Neural progenitor cell (in vitro differentiated cells): ENCODE measurements around the gene FGFR3. TPM values are rescaled to one million over a fixed set of nuclear protein-coding genes. Genes with fewer than 3 reads are reported as not detected.

Source experiments
- DNase-seq: peaks from one replicate; pipeline ENCODE4 v3.0.0-alpha.2; 2016; ENCODE audit warnings: low spot score
- H2AFZ ChIP-seq: fragments of 200-600 bp; sonication (generic); replicated peaks from 2 replicates; pipeline ENCODE4 v1.6.1; 2016; ENCODE audit warnings: antibody characterized with exemption
- H3F3A ChIP-seq: fragments of 200-600 bp; sonication (generic); 2 replicates; pipeline ENCODE4 v1.6.1; 2016; ENCODE audit warnings: antibody characterized with exemption, low read depth
- H3K27ac ChIP-seq: fragments of 200-600 bp; sonication (generic); 2 replicates; pipeline ENCODE4 v1.5.1; 2016; ENCODE audit warnings: mild to moderate bottlenecking
- H3K27me3 ChIP-seq: fragments of 200-600 bp; sonication (generic); 2 replicates; pipeline ENCODE4 v1.6.1; 2016; ENCODE audit warnings: mild to moderate bottlenecking, moderate library complexity
- H3K36me3 ChIP-seq: fragments of 200-600 bp; sonication (generic); 2 replicates; pipeline ENCODE4 v1.5.1; 2016
- H3K4me1 ChIP-seq: fragments of 200-600 bp; sonication (generic); 2 replicates; pipeline ENCODE4 v1.6.1; 2016; ENCODE audit warnings: mixed run types
- H3K4me2 ChIP-seq: fragments of 200-600 bp; sonication (generic); 2 replicates; pipeline ENCODE4 v1.6.1; 2016
- H3K4me3 ChIP-seq: fragments of 200-600 bp; sonication (generic); 2 replicates; pipeline ENCODE4 v1.5.1; 2016
- H3K79me2 ChIP-seq: fragments of 200-600 bp; sonication (generic); 2 replicates; pipeline ENCODE4 v1.6.1; 2016; ENCODE audit warnings: low read depth
- H3K9ac ChIP-seq: fragments of 200-600 bp; sonication (generic); 2 replicates; pipeline ENCODE4 v1.6.1; 2016
- H3K9me3 ChIP-seq: fragments of 200-600 bp; sonication (generic); 2 replicates; pipeline ENCODE4 v1.5.1; 2016; ENCODE audit warnings: low read depth
- H4K20me1 ChIP-seq: fragments of 200-600 bp; sonication (generic); 2 replicates; pipeline ENCODE4 v1.6.1; 2016; ENCODE audit warnings: low read depth
- H3K27ac Mint-ChIP-seq: 3 replicates; pipeline ENCODE4 v1.8.0; 2021; ENCODE audit warnings: mixed read lengths
- H3K27me3 Mint-ChIP-seq: 2 replicates; pipeline ENCODE4 v1.8.0; 2022; ENCODE audit warnings: low read depth, mild to moderate bottlenecking, inconsistent platforms, moderate library complexity, mixed read lengths; ENCODE audit not compliant: insufficient read depth
- H3K36me3 Mint-ChIP-seq: 3 replicates; pipeline ENCODE4 v1.8.0; 2021; ENCODE audit warnings: mixed read lengths
- H3K4me1 Mint-ChIP-seq: 3 replicates; pipeline ENCODE4 v1.8.0; 2021; ENCODE audit warnings: mixed read lengths
- H3K4me3 Mint-ChIP-seq: 3 replicates; pipeline ENCODE4 v1.8.0; 2021; ENCODE audit warnings: mild to moderate bottlenecking, moderate library complexity, mixed read lengths
- H3K9me3 Mint-ChIP-seq: 3 replicates; pipeline ENCODE4 v1.8.0; 2020; ENCODE audit warnings: mixed read lengths
- EZH2 ChIP-seq: fragments of 200-600 bp; sonication (generic); IDR thresholded peaks from 2 replicates; pipeline ENCODE4 v1.6.1; 2017; ENCODE audit warnings: antibody characterized with exemption, mild to moderate bottlenecking, moderate library complexity
- EZH2phosphoT487 ChIP-seq: fragments of 200-600 bp; sonication (generic); IDR thresholded peaks from 2 replicates; pipeline ENCODE4 v1.6.1; 2017; ENCODE audit warnings: antibody characterized with exemption
- total RNA-seq: library from RNA; depleted of rRNA; stranded (reverse); fragments of >200 nt; gene quantifications from 2 replicates; pipeline ENCODE4 v1.2.3, GENCODE V29; 2015; ENCODE audit warnings: low replicate concordance
- TF ChIP-seq, protein P1 (sequence below): fragments of 200-600 bp; sonication (generic); IDR thresholded peaks from 2 replicates; pipeline ENCODE4 v1.5.1; 2017; ENCODE audit warnings: antibody characterized with exemption, mild to moderate bottlenecking

FGFR3 gene
- total RNA-seq, 1 donor from 2014 or later = 4.8 TPM

DNA sequence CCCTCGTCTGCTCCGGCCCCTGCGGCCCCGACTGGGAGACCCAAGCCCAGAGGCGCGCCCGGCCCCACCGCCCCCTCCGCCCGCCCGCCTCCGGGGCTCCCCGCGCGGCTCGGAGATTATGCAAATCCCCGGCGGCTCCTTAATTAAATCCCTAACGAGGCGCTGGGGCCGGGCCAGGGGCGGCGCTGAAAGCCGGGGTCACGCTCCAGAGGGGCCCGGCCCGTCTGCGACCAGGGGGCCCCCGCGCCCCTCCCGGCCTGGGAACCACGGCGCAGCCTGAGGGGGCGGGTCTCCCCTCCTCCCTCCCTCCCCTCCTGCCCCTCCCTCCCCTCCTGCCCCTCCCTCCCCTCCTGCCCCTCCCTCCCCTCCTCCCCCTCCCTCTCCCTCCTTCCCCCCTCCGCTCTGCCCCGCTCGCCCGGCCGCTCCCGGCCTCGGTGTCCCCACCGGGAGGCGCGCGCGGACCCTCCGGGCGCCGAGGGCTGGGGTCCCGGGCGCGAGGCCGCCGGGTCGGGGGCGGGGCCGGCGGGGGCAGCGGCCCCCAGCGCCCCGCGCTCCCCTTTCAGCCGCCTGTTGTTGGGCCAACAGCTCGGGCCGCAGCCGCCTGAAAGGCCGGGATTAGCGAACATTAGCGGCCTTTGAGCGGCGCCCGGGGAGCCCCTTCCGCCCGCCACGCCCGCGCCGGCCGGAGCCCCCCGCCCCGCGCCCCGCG lies 25.9 kb upstream of the FGFR3 start:
- Mint-ChIP-seq H3K4me1 (peaks cover 24% of the 10 kb centered on the region), H3K9me3 (no peaks in the 10 kb centered on the region), H3K36me3 (no peaks in the 10 kb centered on the region), H3K27ac (no peak overlapping the region), H3K4me3 (no peak overlapping the region), H3K27me3 (peaks cover 12% of the 10 kb centered on the region)
- H4K20me1 ChIP-seq = peaks cover 53% of the 10 kb centered on the region
- H3K27ac ChIP-seq = no peak overlapping the region
- no peaks in the 10 kb centered on the region for H3K9me3 ChIP-seq
- no peaks in the 10 kb centered on the region for H3K36me3 ChIP-seq
- H3K4me2 ChIP-seq = peak overlapping the region; percentile 84
- peaks cover 62% of the 10 kb centered on the region for H3K4me1 ChIP-seq
- peaks cover 32% of the 10 kb centered on the region for H3F3A ChIP-seq
- no peak overlapping the region for H2AFZ ChIP-seq
- no peak for TF ChIP-seq EZH2phosphoT487
- TF ChIP-seq, protein P1, sequence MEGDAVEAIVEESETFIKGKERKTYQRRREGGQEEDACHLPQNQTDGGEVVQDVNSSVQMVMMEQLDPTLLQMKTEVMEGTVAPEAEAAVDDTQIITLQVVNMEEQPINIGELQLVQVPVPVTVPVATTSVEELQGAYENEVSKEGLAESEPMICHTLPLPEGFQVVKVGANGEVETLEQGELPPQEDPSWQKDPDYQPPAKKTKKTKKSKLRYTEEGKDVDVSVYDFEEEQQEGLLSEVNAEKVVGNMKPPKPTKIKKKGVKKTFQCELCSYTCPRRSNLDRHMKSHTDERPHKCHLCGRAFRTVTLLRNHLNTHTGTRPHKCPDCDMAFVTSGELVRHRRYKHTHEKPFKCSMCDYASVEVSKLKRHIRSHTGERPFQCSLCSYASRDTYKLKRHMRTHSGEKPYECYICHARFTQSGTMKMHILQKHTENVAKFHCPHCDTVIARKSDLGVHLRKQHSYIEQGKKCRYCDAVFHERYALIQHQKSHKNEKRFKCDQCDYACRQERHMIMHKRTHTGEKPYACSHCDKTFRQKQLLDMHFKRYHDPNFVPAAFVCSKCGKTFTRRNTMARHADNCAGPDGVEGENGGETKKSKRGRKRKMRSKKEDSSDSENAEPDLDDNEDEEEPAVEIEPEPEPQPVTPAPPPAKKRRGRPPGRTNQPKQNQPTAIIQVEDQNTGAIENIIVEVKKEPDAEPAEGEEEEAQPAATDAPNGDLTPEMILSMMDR = no peak
- no peak for TF ChIP-seq EZH2
- no peak overlapping the region for H3K9ac ChIP-seq
- peaks cover 49% of the 10 kb centered on the region for H3K27me3 ChIP-seq
- H3K4me3 ChIP-seq = peak overlapping the region; percentile 45
- no peaks in the 10 kb centered on the region for H3K79me2 ChIP-seq
- peak; percentile 95 for DNase-seq

DNA sequence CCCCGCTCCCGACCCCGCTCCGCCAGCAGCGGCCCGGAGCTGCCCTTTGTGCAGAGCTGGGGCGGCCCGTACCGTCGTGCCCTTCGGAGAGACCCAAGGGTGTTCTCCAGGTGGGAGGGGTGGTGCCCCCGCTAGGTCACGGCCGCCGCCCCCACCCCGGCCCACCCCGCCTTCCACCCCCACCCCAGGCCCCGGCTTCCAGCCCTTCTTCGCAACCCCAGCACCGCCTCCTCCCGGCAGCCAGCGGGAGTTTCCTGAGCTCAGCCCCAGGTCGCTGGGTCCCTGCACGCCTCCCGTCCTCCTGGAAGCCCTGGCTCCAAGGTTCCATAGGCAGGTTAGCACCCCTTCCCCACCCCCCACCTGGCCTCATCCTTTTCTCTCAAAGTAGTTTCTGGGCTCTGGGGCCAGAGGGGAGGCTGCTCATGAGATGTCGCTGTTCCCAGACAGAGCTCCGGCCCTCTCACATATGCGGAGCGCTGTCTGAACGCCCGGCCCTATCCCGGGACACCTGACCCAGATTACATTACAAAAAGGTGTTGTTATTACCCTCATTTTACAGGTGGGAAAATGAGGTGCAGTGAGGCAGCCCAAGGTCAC lies 25.2 kb upstream of the FGFR3 start:
- Histone ChIP-seq H3K36me3 (no peaks in the 10 kb centered on the region), H3K4me3 (peak overlapping the region; percentile 45), H3K9ac (no peak overlapping the region), H4K20me1 (peaks cover 53% of the 10 kb centered on the region), H3K27me3 (peaks cover 42% of the 10 kb centered on the region), H3F3A (peaks cover 32% of the 10 kb centered on the region), H3K9me3 (no peaks in the 10 kb centered on the region), H3K4me1 (peaks cover 66% of the 10 kb centered on the region), H2AFZ (no peak overlapping the region), H3K4me2 (peak overlapping the region; percentile 84), H3K27ac (no peak overlapping the region), H3K79me2 (no peaks in the 10 kb centered on the region)
- Mint-ChIP-seq H3K36me3 (no peaks in the 10 kb centered on the region), H3K27ac (peak overlapping the region; percentile 25), H3K4me1 (peaks cover 24% of the 10 kb centered on the region), H3K27me3 (peaks cover 8% of the 10 kb centered on the region), H3K9me3 (no peaks in the 10 kb centered on the region), H3K4me3 (peak overlapping the region; percentile 83)
- TF ChIP-seq EZH2phosphoT487 (no peak), EZH2 (no peak)
- TF ChIP-seq, protein P1 = peak; percentile 51
- DNase-seq = peak; percentile 78

DNA sequence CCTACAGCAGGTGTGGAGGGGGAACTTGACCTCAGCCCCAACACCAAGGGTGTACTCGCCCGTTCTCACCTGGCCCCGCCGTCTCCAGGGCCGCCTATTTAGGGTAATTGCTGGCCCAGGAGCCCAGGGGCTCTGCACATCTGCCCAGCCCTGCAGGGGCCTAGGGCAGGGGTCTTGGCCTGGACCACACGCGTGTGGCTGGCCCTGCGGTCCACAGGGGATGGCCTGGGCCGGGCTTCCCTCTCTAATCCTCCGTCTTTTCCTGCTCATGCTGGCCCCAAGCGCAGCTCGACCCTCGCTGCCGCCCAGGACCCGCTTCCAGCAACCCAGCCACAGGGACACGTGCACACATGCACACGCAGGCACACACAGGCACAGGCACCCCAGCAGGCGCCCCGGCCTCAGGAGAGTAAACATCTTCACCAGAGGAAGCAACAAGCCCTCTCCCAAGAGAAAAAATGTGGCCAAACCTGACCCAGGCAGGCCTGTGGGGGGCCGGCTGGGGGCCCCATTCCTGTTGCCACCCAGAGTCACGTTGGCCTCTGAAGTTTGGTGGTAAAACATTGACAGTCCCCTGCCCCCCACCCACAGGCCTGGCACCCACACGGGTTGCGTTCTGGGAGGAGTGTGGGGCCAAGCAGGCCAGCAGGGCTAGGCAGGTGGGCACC lies 24.6 kb upstream of the FGFR3 start:
- peaks cover 66% of the 10 kb centered on the region for H3K4me1 ChIP-seq

More for the DNA sequence above, 24.6 kb upstream of the FGFR3 start:
- peaks cover 32% of the 10 kb centered on the region for H3F3A ChIP-seq
- H3K9me3 ChIP-seq = no peaks in the 10 kb centered on the region
- H3K4me3 ChIP-seq = peak overlapping the region; percentile 45
- no peak overlapping the region for H3K27ac ChIP-seq
- H3K27me3 ChIP-seq = peaks cover 36% of the 10 kb centered on the region
- no peaks in the 10 kb centered on the region for H3K9me3 Mint-ChIP-seq
- H4K20me1 ChIP-seq = peaks cover 53% of the 10 kb centered on the region
- peak overlapping the region; percentile 84 for H3K4me2 ChIP-seq
- peaks cover 24% of the 10 kb centered on the region for H3K4me1 Mint-ChIP-seq
- peak overlapping the region; percentile 83 for H3K4me3 Mint-ChIP-seq
- H2AFZ ChIP-seq = no peak overlapping the region
- H3K27ac Mint-ChIP-seq = peak overlapping the region; percentile 57
- TF ChIP-seq, protein P1 = no peak
- TF ChIP-seq EZH2phosphoT487 (no peak), EZH2 (no peak)
- no peak overlapping the region for H3K9ac ChIP-seq
- peaks cover 8% of the 10 kb centered on the region for H3K27me3 Mint-ChIP-seq
- no peaks in the 10 kb centered on the region for H3K36me3 ChIP-seq
- H3K79me2 ChIP-seq = no peaks in the 10 kb centered on the region
- no peaks in the 10 kb centered on the region for H3K36me3 Mint-ChIP-seq
- peak; percentile 56 for DNase-seq
